ENCODE data around the gene NINL.

DNA sequence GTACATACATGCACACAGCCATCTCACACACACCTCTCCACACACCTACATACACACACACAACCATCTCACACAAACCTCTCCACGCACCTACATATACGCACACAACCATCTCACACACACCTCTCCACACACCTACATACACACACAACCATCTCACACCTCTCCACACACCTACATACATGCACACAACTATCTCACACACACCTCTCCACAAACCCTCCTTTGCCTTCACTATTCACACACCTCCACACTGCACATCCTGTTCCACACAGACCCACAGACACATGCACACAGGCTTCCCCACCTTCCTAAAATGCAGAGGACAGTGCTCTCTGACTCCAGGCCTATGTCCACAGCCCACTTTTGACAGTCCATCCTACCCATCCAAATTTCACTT lies 16.3 kb upstream of the NINL start:
- no peak for TF ChIP-seq POLR2A (IDR thresholded peaks at IDR 0.05)
- TF ChIP-seq, protein P1, sequence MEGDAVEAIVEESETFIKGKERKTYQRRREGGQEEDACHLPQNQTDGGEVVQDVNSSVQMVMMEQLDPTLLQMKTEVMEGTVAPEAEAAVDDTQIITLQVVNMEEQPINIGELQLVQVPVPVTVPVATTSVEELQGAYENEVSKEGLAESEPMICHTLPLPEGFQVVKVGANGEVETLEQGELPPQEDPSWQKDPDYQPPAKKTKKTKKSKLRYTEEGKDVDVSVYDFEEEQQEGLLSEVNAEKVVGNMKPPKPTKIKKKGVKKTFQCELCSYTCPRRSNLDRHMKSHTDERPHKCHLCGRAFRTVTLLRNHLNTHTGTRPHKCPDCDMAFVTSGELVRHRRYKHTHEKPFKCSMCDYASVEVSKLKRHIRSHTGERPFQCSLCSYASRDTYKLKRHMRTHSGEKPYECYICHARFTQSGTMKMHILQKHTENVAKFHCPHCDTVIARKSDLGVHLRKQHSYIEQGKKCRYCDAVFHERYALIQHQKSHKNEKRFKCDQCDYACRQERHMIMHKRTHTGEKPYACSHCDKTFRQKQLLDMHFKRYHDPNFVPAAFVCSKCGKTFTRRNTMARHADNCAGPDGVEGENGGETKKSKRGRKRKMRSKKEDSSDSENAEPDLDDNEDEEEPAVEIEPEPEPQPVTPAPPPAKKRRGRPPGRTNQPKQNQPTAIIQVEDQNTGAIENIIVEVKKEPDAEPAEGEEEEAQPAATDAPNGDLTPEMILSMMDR (IDR thresholded peaks at IDR 0.05), result no peak
